Measurements from ENCODE around the gene RPL15. TPM values are rescaled to one million over a fixed set of nuclear protein-coding genes. Genes with fewer than 3 reads are reported as not detected.
A peak's percentile ranks its signal among the peaks of the same experiment; 100 is the strongest.

RPL15 gene
- total and polyA plus RNA-seq, 2 of the 13 experiments (the other 11 are each of a cell fraction or from before 2014, with no cell fraction given): 1,297 to 3,693 TPM

GRCh38 chr3:23915537-23916108, 1.3 kb upstream of the RPL15 start (continued):
- TF ChIP-seq ZBTB39 (CRISPR knock-in tag; IDR thresholded peaks at IDR 0.05) (no peak), FOXO4 (CRISPR knock-in tag; conservative IDR thresholded peaks at IDR 0.05) (no peak), HNRNPLL (IDR thresholded peaks at IDR 0.05; ENCODE audit: low read depth, low read length, poor library complexity, severe bottlenecking) (no peak), ATM (IDR thresholded peaks at IDR 0.05; ENCODE audit: borderline replicate concordance) (no peak), NFYB (CRISPR knock-in tag; IDR thresholded peaks at IDR 0.05) (no peak), ZUFSP (CRISPR knock-in tag; IDR thresholded peaks at IDR 0.05; ENCODE audit: borderline replicate concordance) (no peak), ZNF441 (CRISPR knock-in tag; IDR thresholded peaks at IDR 0.05; ENCODE audit: borderline replicate concordance) (no peak), ESRRA (CRISPR knock-in tag; IDR thresholded peaks at IDR 0.05; ENCODE audit: low read depth) (no peak), HOXA3 (CRISPR knock-in tag; IDR thresholded peaks at IDR 0.05) (peak; percentile 87), HNF4A (CRISPR knock-in tag; IDR thresholded peaks at IDR 0.05) (peak; percentile 41; the same call in 1 of the 2 replicates)
